Stimulated activated CD4-positive, alpha-beta T cell treated with anti-CD3 and anti-CD28 coated beads, Interleukin-1b, Interleukin-23, amount 100 ng/mL, for 4 hours (primary cell): ENCODE data around the gene SLC23A2.
"Not testable (repeated sequence)": the region's sequence is repeated elsewhere in the genome, so short reads cannot be mapped to it uniquely, and the experiment has no call there.

ENCODE experiments used
- DNase-seq, 2 donors: peaks; one replicate each; pipeline ENCODE4 v3.0.0-alpha.2; 2020; ENCODE audit warnings: low read depth in 2 of 2

Gene SLC23A2

DNA sequence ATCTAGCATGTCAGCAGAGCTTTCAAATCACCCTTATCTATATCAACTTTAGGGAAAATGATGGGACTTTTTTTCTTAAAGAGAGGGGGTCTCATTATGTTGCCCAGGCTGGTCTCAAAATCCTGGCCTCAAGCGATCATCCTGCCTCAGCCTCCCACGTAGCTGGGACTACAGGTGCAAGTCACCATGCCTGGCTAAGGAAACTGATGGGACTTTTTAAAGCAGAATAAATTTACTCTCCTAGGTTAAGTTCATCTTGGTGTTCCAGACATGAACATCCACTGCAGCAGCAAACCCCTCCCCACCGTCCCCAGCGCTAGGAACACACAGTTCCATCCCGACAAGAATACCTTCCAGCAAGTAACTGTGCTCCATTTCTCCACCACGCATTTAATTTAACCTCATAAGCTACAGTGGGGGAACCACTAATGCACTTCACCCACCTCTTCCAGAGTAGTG lies 64.9 kb downstream of the SLC23A2 start:
- DNase-seq: no peak

DNA sequence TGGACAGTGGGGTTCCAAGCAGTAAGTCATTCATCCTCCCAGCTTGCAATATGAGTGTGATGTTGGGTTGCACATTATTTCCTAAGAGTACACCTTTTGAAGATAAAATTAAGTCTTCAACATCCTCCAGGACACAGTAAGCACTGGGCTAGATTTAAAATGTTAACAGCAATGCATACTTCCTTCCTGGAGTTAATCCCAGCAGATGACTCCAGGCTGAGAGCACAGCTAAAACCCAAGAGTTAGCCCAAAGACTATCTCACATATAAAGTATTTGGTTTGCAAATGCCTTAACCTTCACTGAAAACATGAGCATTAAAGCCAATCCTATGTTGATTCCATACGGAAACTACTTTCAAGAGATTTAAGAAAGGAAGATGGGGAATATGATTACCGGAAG lies 69.2 kb downstream of the SLC23A2 start:
- no peak for DNase-seq

GRCh38 chr20:4929686-4930397 lies 71.5 kb downstream of the SLC23A2 start:
- no peak for DNase-seq

DNA sequence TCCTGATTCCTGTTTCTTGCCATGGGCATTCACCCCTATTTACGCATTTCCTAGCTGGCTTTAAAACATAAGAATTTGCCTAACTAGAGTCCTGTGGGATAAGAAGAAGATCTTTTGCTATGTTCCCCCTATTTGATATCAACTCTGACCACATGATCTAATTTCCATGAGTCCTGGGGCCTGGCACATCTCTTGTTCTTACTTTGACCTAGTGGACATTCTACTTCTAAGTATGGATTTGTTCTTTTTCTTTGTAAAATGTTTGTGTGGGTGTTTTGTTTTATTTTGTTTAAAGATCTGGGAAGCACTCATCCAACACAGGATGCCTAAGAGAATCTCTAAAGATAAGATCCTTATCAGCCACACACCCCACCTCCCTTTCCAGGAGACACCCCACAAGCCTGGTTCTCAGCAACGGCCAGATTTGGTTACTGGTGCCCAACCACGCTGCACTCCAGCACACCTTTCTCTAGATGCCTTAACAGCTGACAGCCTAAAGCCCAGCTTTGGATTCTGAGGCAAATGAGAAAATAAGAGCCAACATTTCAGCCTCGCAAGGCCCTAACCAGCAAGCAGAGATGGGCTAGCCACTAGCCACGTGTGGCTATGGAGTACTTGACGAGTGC lies 74.7 kb downstream of the SLC23A2 start:
- no peak for DNase-seq

- DNase-seq: no peak
Measured at GRCh38 chr20:4925842-4926530, 75.3 kb downstream of the SLC23A2 start.

- DNase-seq: no peak
Measured at GRCh38 chr20:4924446-4924845, 76.9 kb downstream of the SLC23A2 start.

GRCh38 chr20:4924032-4924431 lies 77.3 kb downstream of the SLC23A2 start:
- no peak for DNase-seq

GRCh38 chr20:4922186-4922585 lies 79.1 kb downstream of the SLC23A2 start:
- DNase-seq: no peak

DNA sequence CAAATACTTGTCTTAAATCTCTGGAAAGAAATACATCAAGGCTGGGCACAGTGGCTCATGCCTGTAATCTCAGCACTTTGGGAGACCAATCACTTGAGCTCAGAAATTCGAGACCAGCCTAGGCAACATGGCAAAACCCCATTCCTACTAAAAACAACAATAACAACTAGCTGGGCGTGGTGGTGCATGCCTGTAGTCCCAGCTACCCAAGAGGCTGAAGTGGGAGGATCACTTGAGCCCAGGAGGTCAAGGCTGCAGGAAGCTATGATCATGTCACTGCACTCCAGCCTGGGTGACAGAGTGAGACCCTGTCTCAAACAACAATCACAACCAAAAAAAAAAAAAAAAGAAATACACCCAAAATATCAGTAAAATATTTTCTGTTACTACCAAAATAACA lies 80.0 kb downstream of the SLC23A2 start:
- DNase-seq: not testable (repeated sequence)

GRCh38 chr20:4920655-4921054 lies 80.7 kb downstream of the SLC23A2 start:
- no peak for DNase-seq

GRCh38 chr20:4920131-4920530 lies 81.2 kb downstream of the SLC23A2 start:
- DNase-seq: no peak

DNA sequence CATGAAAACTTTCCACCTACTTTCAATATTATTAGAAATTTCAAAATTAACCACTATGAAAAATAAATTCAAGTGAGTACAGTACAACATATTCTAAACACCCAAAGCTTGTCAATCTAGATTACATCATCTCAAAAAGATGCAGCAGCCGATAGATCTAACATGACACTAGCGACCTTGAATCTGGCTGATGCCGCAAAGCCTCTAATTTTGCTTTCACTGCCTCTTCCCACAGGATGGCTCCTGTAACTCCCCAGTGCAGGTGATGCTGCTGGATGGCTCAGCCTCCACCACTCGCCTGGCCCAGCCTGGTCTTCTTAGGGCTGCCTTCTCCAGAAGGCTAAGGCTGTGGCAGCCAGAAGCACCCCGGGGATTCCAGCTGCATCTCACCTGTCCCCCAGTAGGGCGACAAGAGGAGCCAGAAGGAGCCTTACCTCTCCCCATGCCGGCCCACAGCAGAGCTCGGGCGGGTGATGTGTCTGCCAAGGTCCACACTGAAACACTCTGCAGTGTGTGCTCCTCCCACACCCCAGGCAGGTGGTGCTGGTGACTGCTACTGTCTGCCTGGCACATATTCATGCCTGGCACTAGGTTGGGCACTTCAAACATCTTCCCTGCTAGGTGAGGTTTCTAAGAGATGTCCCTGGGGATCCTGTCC lies 82.1 kb downstream of the SLC23A2 start:
- no peak for DNase-seq

DNA sequence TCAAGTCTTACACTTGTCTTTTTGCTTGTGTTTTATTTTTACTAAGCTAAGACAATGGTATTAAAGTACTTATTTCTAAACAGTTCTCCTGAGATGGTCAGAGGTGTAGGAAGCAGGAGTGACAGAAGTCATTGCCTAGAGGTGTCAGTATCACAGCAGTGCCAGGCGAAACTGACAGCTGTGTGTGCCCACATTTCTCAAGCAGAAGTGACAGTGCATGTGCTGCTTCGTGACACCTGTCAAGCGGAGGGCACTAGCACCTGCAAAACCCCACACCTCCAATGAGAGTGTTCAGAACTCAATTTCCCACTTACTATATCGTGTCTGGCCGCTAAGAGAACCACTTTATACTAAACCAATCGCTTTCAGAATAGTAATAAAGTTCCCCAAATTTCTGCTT lies 82.8 kb downstream of the SLC23A2 start:
- no peak for DNase-seq

DNA sequence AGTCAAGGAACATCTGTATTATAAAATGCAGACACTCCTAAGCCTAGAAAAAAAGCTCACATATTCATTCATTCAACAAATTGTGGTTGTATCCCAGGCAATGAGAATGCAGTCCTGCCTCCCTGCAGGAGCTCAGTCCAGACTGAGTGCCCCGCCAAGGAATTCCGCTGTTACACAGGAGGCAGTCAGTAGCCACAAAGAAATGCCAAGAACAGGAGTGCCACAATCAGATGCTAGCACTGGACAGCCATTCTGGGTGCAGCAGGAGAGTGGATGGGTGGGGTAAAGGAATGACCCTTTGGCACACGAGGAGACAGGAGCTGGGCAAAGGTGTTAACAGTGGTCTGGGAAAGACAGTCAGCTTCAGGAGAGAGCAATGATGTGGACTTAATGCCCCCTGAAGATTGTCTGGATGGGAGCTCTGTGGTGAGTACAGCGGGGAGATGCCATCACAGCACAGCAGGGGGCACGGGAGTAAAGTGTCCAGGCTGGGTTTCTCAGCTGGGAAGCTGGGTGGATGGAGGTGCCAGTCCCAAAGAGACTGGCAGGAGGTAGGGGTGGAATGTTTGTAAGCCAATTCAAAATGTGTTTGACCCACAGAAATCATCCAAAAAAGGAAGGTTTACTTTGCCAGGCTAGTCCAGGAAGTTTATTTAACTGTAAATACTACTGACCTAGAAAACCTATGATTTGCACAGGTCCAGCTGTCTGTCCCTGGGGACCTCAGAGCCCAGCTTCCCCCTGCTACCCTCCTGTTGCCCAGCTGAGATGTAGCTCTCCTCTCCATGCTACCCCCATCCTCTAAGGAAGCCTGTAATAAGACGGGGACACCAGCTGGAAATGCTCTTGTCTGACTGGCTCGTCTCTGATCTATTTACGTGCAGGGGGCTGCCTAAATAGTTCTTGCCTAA lies 84.1 kb downstream of the SLC23A2 start:
- DNase-seq: no peak

DNA sequence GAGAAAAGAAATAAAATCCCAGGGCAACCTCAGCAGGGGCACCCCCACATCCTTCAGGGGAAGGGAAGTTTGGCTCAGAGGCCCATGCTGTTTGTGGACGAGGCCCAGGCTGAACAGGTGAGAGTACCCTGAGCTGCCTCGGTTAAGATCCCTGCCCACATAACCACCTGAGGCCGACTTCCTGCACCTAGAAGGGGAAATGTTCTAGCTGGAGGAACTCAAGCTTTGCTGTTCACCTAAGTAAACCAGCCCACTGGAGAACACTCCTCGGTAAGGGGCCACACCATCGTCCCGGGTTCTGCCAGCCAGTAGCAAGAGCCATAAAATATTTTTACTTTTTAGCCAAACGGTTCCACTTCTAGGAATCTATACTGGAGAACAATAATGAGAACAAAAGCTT lies 88.2 kb downstream of the SLC23A2 start:
- no peak for DNase-seq

DNA sequence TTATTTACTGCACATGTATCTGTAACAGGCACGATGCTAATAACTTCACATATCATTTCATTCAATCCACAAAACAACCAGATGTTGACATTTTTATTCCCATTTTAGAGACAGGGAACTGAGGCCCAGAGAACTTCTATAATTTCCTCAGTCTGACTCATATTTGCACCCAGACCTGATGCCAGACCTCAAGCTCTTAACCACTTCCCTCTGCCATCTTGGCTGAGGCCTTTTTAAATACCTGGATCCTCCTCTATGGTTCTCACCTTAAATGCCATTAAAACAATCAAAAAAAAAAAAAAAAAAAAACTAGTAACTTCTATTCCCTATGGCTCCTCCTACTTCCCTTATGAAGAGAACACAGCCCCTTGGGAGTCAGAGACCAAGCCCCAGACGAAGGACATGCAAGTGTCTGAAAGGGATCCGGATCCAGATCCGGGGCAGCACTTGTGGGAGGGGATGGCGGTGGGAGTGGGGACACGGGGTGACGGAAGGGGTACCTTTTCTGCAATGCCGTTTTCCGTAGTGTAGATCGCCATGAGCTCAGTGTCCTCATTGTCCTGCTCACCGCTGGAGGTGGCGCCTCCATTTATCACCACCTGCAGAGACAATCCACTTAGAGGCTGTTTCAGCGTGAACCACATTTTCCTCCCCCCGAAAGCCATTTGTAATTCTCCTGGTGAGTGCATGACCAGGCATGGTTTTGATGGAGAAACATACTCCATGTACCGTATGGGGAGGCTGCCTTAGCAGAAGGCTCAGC lies 88.7 kb downstream of the SLC23A2 start:
- no peak for DNase-seq

DNA sequence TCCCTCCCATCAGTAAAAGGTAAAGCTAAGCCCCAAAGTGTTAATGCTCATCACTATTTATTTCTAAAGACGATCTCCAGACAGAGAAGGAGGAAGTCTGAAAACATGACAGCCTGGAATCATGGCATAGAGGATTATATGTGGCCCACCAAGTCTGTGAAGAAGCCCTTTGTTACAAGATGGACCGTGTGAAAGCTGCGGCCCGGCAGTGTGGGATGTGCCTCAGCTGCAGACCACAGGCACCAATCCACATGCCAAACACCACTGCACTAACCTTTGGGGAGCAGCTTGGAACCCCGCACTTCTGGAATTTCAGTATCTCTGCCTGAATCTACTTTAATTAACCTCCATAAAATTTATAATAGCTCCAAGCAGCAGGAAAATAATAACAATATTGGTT lies 90.4 kb downstream of the SLC23A2 start:
- DNase-seq: no peak

DNA sequence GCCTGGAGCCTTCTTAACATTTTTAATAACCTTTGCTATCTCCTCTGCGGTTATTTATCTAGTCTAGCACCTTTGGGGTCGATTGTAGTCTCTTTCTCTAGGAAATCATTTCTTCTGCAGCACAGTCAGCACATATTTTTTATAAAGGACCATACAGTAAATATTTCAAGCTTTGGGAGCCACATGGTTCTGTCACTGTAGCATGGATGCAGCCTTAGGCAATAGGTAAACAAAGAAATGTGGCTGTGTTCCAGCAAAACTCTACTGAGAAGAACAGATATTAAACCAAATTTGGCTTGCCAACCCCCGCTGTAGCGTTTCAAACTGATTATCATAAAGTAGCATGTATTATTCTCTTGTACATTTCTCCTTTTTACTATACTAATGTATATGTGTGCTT lies 95.7 kb downstream of the SLC23A2 start:
- DNase-seq: no peak

- no peak for DNase-seq
Measured at GRCh38 chr20:4905195-4905594, 96.1 kb downstream of the SLC23A2 start.

DNA sequence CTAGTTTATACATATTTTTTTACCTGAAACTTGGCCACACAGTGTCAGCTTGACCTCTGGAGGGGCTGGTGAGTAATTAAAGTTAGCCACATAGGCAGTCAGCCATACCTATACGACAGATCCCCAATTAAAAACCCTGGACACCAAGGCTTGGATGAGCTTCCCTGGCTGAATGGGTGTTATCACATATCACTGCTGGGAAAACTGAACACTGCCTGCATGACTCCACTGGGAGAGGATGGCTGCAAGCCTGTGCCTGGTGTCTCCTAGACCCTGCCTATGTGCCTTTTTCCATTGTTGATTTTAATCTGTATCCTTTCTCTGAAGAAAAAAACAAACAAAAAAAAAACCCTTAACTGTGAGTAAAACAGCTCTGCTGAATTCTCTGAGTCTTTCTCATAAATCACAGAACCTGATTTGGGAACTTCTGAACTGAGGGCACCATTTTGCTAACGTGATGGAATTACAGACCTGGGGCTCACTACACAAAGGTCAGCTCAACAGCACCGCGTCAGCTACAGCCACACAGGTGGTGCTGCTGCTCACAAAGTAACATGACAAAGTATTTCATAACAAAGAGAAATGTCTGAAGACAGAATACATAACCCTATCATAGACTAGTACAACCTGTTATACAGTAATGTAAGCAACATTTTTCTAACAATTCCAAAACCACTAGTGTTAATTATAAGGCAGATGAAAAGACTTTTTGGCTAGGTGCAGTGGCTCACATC lies 97.0 kb downstream of the SLC23A2 start:
- no peak for DNase-seq
